ENCODE measurements around the gene ARVCF. TPM values are rescaled to one million over a fixed set of nuclear protein-coding genes. Genes with fewer than 3 reads are reported as not detected.

The ARVCF gene
- total RNA-seq, 1 experiment from 2014 or later, result 15.6 TPM

DNA sequence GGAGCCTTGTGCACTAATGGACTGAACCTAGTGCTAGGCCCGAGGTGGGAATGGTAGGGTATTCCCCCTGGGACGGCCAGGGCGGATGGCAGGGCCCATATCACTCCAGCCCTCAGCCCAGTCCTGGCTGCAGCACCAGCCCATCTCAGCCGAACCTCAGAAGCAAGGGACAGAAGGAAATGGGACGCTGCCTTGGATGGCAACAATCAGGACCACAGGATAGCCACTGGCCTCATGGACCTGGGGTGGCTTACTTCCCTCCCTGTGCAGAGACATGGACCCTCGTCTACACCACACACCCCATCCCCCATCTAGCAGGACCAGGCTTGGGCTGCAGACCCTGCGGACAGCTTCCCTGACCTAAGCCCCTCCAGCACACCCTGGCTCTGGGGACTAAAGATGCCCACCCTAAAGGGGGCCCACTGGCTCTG lies 24.1 kb downstream of the ARVCF start:
- H3K27ac ChIP-seq, result no peak overlapping the region
- no peaks in the 10 kb centered on the region for H3K4me1 ChIP-seq (replicated peaks; ENCODE audit: insufficient read depth)
- H3K9me3 ChIP-seq (ENCODE audit: insufficient read depth, low read depth), result no peaks in the 10 kb centered on the region
- BruUV-seq (replicated peaks), result no TSS peak
- H3K9me2 ChIP-seq (ENCODE audit: insufficient read depth), result no peaks in the 10 kb centered on the region
- POLR2A ChIA-PET (ENCODE audit: unreplicated experiment), result no interaction called here
- H3K27me3 ChIP-seq (ENCODE audit: insufficient read depth, low read depth), result no peaks in the 10 kb centered on the region
- H3K36me3 ChIP-seq (ENCODE audit: low read depth), result no peaks in the 10 kb centered on the region
- no peak for DNase-seq
- intact Hi-C loops (cut with micrococcal nuclease; ENCODE audit: unreplicated experiment), result no loop called here
- no peaks in the 10 kb centered on the region for H4K20me1 ChIP-seq (ENCODE audit: insufficient read depth)
- no peak overlapping the region for H2AFZ ChIP-seq
- CTCF ChIA-PET, result no interaction called here
- no peaks in the 10 kb centered on the region for H3F3A ChIP-seq (ENCODE audit: insufficient read depth, low read depth)
- H3K4me3 ChIP-seq, result no peak overlapping the region
- no peaks in the 10 kb centered on the region for H3K79me2 ChIP-seq (ENCODE audit: low read depth)
- TF ChIP-seq EZH2 (IDR thresholded peaks at IDR 0.05; ENCODE audit: low read depth) (no peak), CTCF (conservative IDR thresholded peaks at IDR 0.05) (no peak)
- no peak overlapping the region for H3K4me2 ChIP-seq

- H3K9me2 ChIP-seq (ENCODE audit: insufficient read depth), result no peaks in the 10 kb centered on the region
Measured at GRCh38 chr22:19991645-19992451, 24.8 kb downstream of the ARVCF start.

GRCh38 chr22:19991395-19991644 lies 25.3 kb downstream of the ARVCF start:
- no peak overlapping the region for H3K4me3 ChIP-seq
- no peaks in the 10 kb centered on the region for H3K27me3 ChIP-seq (ENCODE audit: insufficient read depth, low read depth)
- no peaks in the 10 kb centered on the region for H3K36me3 ChIP-seq (ENCODE audit: low read depth)
- BruUV-seq (replicated peaks), result no TSS peak
- no peak overlapping the region for H3K27ac ChIP-seq
- no peaks in the 10 kb centered on the region for H3F3A ChIP-seq (ENCODE audit: insufficient read depth, low read depth)
- ChIA-PET CTCF (no interaction called here), POLR2A (ENCODE audit: unreplicated experiment) (no interaction called here)
- no peaks in the 10 kb centered on the region for H3K79me2 ChIP-seq (ENCODE audit: low read depth)
- no peak overlapping the region for H2AFZ ChIP-seq
- intact Hi-C loops (cut with micrococcal nuclease; ENCODE audit: unreplicated experiment), result no loop called here
- TF ChIP-seq CTCF (conservative IDR thresholded peaks at IDR 0.05) (no peak), EZH2 (IDR thresholded peaks at IDR 0.05; ENCODE audit: low read depth) (no peak)
- no peak overlapping the region for H3K4me2 ChIP-seq
- H4K20me1 ChIP-seq (ENCODE audit: insufficient read depth), result no peaks in the 10 kb centered on the region
- H3K9me3 ChIP-seq (ENCODE audit: insufficient read depth, low read depth), result no peaks in the 10 kb centered on the region
- H3K4me1 ChIP-seq (replicated peaks; ENCODE audit: insufficient read depth), result 0 out of 2 replicates have a peak, but pooled peaks cover under 1% of the 10 kb centered on the region
- no peak for DNase-seq
- no peaks in the 10 kb centered on the region for H3K9me2 ChIP-seq (ENCODE audit: insufficient read depth)

More at GRCh38 chr22:19991645-19992451, 24.8 kb downstream of the ARVCF start:
- H3K27me3 ChIP-seq (ENCODE audit: insufficient read depth, low read depth), result no peaks in the 10 kb centered on the region
- ChIA-PET CTCF (no interaction called here), POLR2A (ENCODE audit: unreplicated experiment) (no interaction called here)
- H2AFZ ChIP-seq, result no peak overlapping the region
- H3K27ac ChIP-seq, result no peak overlapping the region
- no peaks in the 10 kb centered on the region for H4K20me1 ChIP-seq (ENCODE audit: insufficient read depth)
- no peaks in the 10 kb centered on the region for H3K4me1 ChIP-seq (replicated peaks; ENCODE audit: insufficient read depth)
- no TSS peak for BruUV-seq (replicated peaks)
- H3K4me2 ChIP-seq, result no peak overlapping the region
- no peaks in the 10 kb centered on the region for H3K9me3 ChIP-seq (ENCODE audit: insufficient read depth, low read depth)
- intact Hi-C loops (cut with micrococcal nuclease; ENCODE audit: unreplicated experiment), result no loop called here
- no peak overlapping the region for H3K4me3 ChIP-seq
- DNase-seq, result no peak
- TF ChIP-seq EZH2 (IDR thresholded peaks at IDR 0.05; ENCODE audit: low read depth) (no peak), CTCF (conservative IDR thresholded peaks at IDR 0.05) (no peak)
- H3F3A ChIP-seq (ENCODE audit: insufficient read depth, low read depth), result no peaks in the 10 kb centered on the region
- H3K79me2 ChIP-seq (ENCODE audit: low read depth), result no peaks in the 10 kb centered on the region
- no peaks in the 10 kb centered on the region for H3K36me3 ChIP-seq (ENCODE audit: low read depth)
